ENCODE measurements around the gene ANKDD1B. TPM values are rescaled to one million over a fixed set of nuclear protein-coding genes. Genes with fewer than 3 reads are reported as not detected.
"Not testable (repeated sequence)": the region's sequence is repeated elsewhere in the genome, so short reads cannot be mapped to it uniquely, and the experiment has no call there.

The ANKDD1B gene
- total RNA-seq, 1 donor from 2014 or later = 0.24 TPM

- ATAC-seq = no peak
- intact Hi-C loops (cut with DNase I) = loop anchor here (5.0 kb wide), 1 partner anchor 444 kb away; the partner anchor contains the start of gene ANKRD31
- DNase-seq (ENCODE audit: missing footprints) = no peak
Measured at GRCh38 chr5:75681125-75681830, 70.0 kb downstream of the ANKDD1B start.

GRCh38 chr5:75685141-75685540, 73.9 kb downstream of the ANKDD1B start:
- ATAC-seq (no peak), DNase-seq (ENCODE audit: missing footprints) (no peak)
- intact Hi-C loops (cut with DNase I) = no loop called here

- ATAC-seq = no peak
Measured at GRCh38 chr5:75686480-75686879, 75.2 kb downstream of the ANKDD1B start.

GRCh38 chr5:75690669-75691068, 79.4 kb downstream of the ANKDD1B start:
- intact Hi-C loops (cut with DNase I) = no loop called here
- DNase-seq (ENCODE audit: missing footprints) (no peak), ATAC-seq (no peak)

More at GRCh38 chr5:75686480-75686879, 75.2 kb downstream of the ANKDD1B start:
- DNase-seq (ENCODE audit: missing footprints) = no peak
- intact Hi-C loops (cut with DNase I) = no loop called here

GRCh38 chr5:75694781-75695180, 83.5 kb downstream of the ANKDD1B start:
- intact Hi-C loops (cut with DNase I) = no loop called here
- no peak for DNase-seq (ENCODE audit: missing footprints)

GRCh38 chr5:75695472-75696351, 84.5 kb downstream of the ANKDD1B start:
- intact Hi-C loops (cut with DNase I); ATAC-seq; DNase-seq (ENCODE audit: missing footprints): not testable (repeated sequence)

More at GRCh38 chr5:75694781-75695180, 83.5 kb downstream of the ANKDD1B start:
- no peak for ATAC-seq

- intact Hi-C loops (cut with DNase I) = no loop called here
- peak; percentile 80 for ATAC-seq
Measured at GRCh38 chr5:75701856-75702255, 90.6 kb downstream of the ANKDD1B start.

GRCh38 chr5:75706016-75706415, 94.8 kb downstream of the ANKDD1B start:
- intact Hi-C loops (cut with DNase I) = no loop called here
- ATAC-seq = no peak
- no peak for DNase-seq (ENCODE audit: missing footprints)

More at GRCh38 chr5:75701856-75702255, 90.6 kb downstream of the ANKDD1B start:
- DNase-seq (ENCODE audit: missing footprints) = no peak

- ATAC-seq (no peak), DNase-seq (ENCODE audit: missing footprints) (no peak)
- intact Hi-C loops (cut with DNase I) = no loop called here
Measured at GRCh38 chr5:75706775-75707174, 95.5 kb downstream of the ANKDD1B start.

GRCh38 chr5:75707911-75708509, 96.8 kb downstream of the ANKDD1B start:
- ATAC-seq (no peak), DNase-seq (ENCODE audit: missing footprints) (no peak)
- intact Hi-C loops (cut with DNase I) = no loop called here

GRCh38 chr5:75710637-75711036, 99.4 kb downstream of the ANKDD1B start:
- no peak for DNase-seq (ENCODE audit: missing footprints)
- intact Hi-C loops (cut with DNase I) = no loop called here
- no peak for ATAC-seq

GRCh38 chr5:75711151-75711550, 99.9 kb downstream of the ANKDD1B start:
- DNase-seq (ENCODE audit: missing footprints) (no peak), ATAC-seq (no peak)
- intact Hi-C loops (cut with DNase I) = no loop called here

- ATAC-seq = no peak
- DNase-seq (ENCODE audit: missing footprints) = no peak
- intact Hi-C loops (cut with DNase I) = no loop called here
Measured at GRCh38 chr5:75712091-75712490, 100.8 kb downstream of the ANKDD1B start.

- no peak for ATAC-seq
Measured at GRCh38 chr5:75716715-75717081, 105.4 kb downstream of the ANKDD1B start.

GRCh38 chr5:75717082-75717922, 106.0 kb downstream of the ANKDD1B start, which contains the start of gene POC5:
POC5 (minus strand) TSS chr5:75717437; CDS start chr5:75712937, 4,500 bp downstream.
- ATAC-seq (peak; percentile 100), DNase-seq (ENCODE audit: missing footprints) (peak; percentile 97)
- intact Hi-C loops (cut with DNase I) = no loop called here

More at GRCh38 chr5:75716715-75717081, 105.4 kb downstream of the ANKDD1B start:
- no peak for DNase-seq (ENCODE audit: missing footprints)
- intact Hi-C loops (cut with DNase I) = no loop called here

GRCh38 chr5:75720882-75721281, 109.6 kb downstream of the ANKDD1B start:
- DNase-seq (ENCODE audit: missing footprints) = no peak
- no peak for ATAC-seq
- intact Hi-C loops (cut with DNase I) = no loop called here
